Head of caudate nucleus (tissue), 42 donors: ENCODE measurements around the gene LAMB3.

Experiments used
- DNase-seq, 42 donors: peaks; one replicate each; pipeline versions ENCODE4 v3.0.0 to v3.0.0-alpha.2; 2020 to 2021; ENCODE audit warnings: mixed read lengths in 7 of 42
- intact Hi-C: fragments of 100-400 bp; cut with DNase I; formaldehyde crosslinking; loops from one replicate; pipeline ENCODE4 v1.15.0; 2022

LAMB3 gene

GRCh38 chr1:209667708-209668107, 15.5 kb upstream of the LAMB3 start:
- no peak for DNase-seq
- intact Hi-C loops = no loop called here

GRCh38 chr1:209667103-209667502, 14.9 kb upstream of the LAMB3 start:
- intact Hi-C loops = no loop called here
- no peak for DNase-seq

GRCh38 chr1:209662879-209663327, 10.7 kb upstream of the LAMB3 start:
- DNase-seq = no peak
- intact Hi-C loops = no loop called here

- no peak for DNase-seq
- intact Hi-C loops = no loop called here
These were observed 8.8 kb upstream of the LAMB3 start for GRCh38 chr1:209661071-209661470.

GRCh38 chr1:209659909-209660308, 7.7 kb upstream of the LAMB3 start:
- intact Hi-C loops = no loop called here
- DNase-seq = no peak

- intact Hi-C loops = no loop called here
These were observed 5.7 kb upstream of the LAMB3 start for GRCh38 chr1:209657918-209658317.

GRCh38 chr1:209657140-209657879, 5.1 kb upstream of the LAMB3 start:
- intact Hi-C loops = no loop called here

More at GRCh38 chr1:209657918-209658317, 5.7 kb upstream of the LAMB3 start:
- no peak for DNase-seq

GRCh38 chr1:209655411-209656231, 3.4 kb upstream of the LAMB3 start:
- DNase-seq = no peak
- intact Hi-C loops = no loop called here

More at GRCh38 chr1:209657140-209657879, 5.1 kb upstream of the LAMB3 start:
- no peak for DNase-seq

GRCh38 chr1:209653915-209654351, 1.7 kb upstream of the LAMB3 start:
- intact Hi-C loops = no loop called here
- DNase-seq = no peak

GRCh38 chr1:209652873-209653401, 712 bp upstream of the LAMB3 start:
- intact Hi-C loops = no loop called here
- peak; percentile 63 to 96 (median 90) for DNase-seq

- intact Hi-C loops = no loop called here
- peak in 2 of 42 donors; percentile 30 to 36 for DNase-seq
These were observed 1.1 kb downstream of the LAMB3 start for GRCh38 chr1:209651138-209651587.

- DNase-seq = no peak
- intact Hi-C loops = no loop called here
These were observed 1.8 kb downstream of the LAMB3 start for GRCh38 chr1:209650454-209650853.

GRCh38 chr1:209648931-209649776, 3.1 kb downstream of the LAMB3 start:
- no peak for DNase-seq
- intact Hi-C loops = no loop called here

- no peak for DNase-seq
- intact Hi-C loops = no loop called here
These were observed 3.9 kb downstream of the LAMB3 start for GRCh38 chr1:209648346-209648745.

GRCh38 chr1:209647156-209647555, 5.1 kb downstream of the LAMB3 start:
- intact Hi-C loops = no loop called here
- DNase-seq = no peak

- DNase-seq = no peak
- intact Hi-C loops = no loop called here
These were observed 5.7 kb downstream of the LAMB3 start for GRCh38 chr1:209646558-209646957.

GRCh38 chr1:209645574-209646452, 6.4 kb downstream of the LAMB3 start:
- intact Hi-C loops = no loop called here
- DNase-seq = no peak
